K562 (cell line): ENCODE data around the gene ROR2. TPM values are rescaled to one million over a fixed set of nuclear protein-coding genes. Genes with fewer than 3 reads are reported as not detected.
A peak's percentile ranks its signal among the peaks of the same experiment; 100 is the strongest.

ENCODE experiments used
- ARNT ChIP-seq, 2 experiments: fragments of 450-650 bp; IDR thresholded peaks; 2 replicates each; pipeline ENCODE4 v1.6.1; 2016; ENCODE audit warnings: mild to moderate bottlenecking in 1 of 2
- BCL6 ChIP-seq: fragments of 250-450 bp; sonication (Bioruptor Pico); IDR thresholded peaks from 2 replicates; pipeline ENCODE4 v1.4.0; 2020
- BRF1 ChIP-seq: IDR thresholded peaks from 3 replicates; pipeline ENCODE4 v1.6.1; 2011; ENCODE audit warnings: borderline replicate concordance, mild to moderate bottlenecking; ENCODE audit not compliant: insufficient read length; ENCODE audit errors: extremely low read depth
- CHD1 ChIP-seq: fragments of 200-600 bp; sonication (generic); IDR thresholded peaks from one replicate; pipeline ENCODE4 v1.6.1; 2012; ENCODE audit warnings: mild to moderate bottlenecking, moderate library complexity, low read length, inconsistent platforms
- NCOA1 ChIP-seq: fragments of 450-650 bp; IDR thresholded peaks from 2 replicates; pipeline ENCODE4 v1.6.1; 2016; ENCODE audit warnings: low read depth
- POLR3A ChIP-seq: IDR thresholded peaks from 2 replicates; pipeline ENCODE4 v1.6.1; 2011; ENCODE audit warnings: borderline replicate concordance, mild to moderate bottlenecking, moderate library complexity; ENCODE audit not compliant: insufficient read length, insufficient read depth; ENCODE audit errors: extremely low read depth
- RBM14 ChIP-seq: fragments of 200-400 bp; formaldehyde crosslinking; IDR thresholded peaks from 2 replicates; pipeline ENCODE4 v1.6.1; 2018; ENCODE audit warnings: low read depth, mild to moderate bottlenecking, low read length, moderate library complexity, borderline replicate concordance; ENCODE audit not compliant: insufficient read depth
- polyA plus RNA-seq, 8 experiments: library from polyadenylated mRNA; depleted of rRNA in 4 of 8; stranded (reverse) in 5 of 8; unstranded in 3 of 8; fragments of >200 nt; fragmentation: Nextera tagmentation in 2 of 8; fragmentation: Illumina TruSeq in 1 of 8; extraction: Ambion mirVana in 2 of 8; extraction: Trizol in 1 of 8; gene quantifications; 2 replicates each; pipeline versions ENCODE4 v1.2.1 to v1.2.3, GENCODE V29; 2011 to 2014; ENCODE audit warnings: inconsistent platforms in 1 of 8, missing spikeins in 1 of 8
- total RNA-seq, 7 experiments: library from RNA; depleted of rRNA in 6 of 7; stranded (reverse); fragments of >200 nt in 6 of 7; fragmentation: Illumina TruSeq in 2 of 7; extraction: Trizol in 2 of 7; gene quantifications; 2 replicates each; pipeline versions ENCODE4 v1.2.1 to v1.2.3, GENCODE V29; 2011 to 2021; ENCODE audit warnings: low replicate concordance in 1 of 7
- TF ChIP-seq, protein P1 (sequence below): sonication (generic); formaldehyde crosslinking; IDR thresholded peaks from 2 replicates; pipeline ENCODE4 v1.8.0; 2023; ENCODE audit warnings: missing genetic modification reagents, mild to moderate bottlenecking, borderline replicate concordance
- TF ChIP-seq, protein P2 (sequence below), 2 experiments: IDR thresholded peaks; 2 replicates each; pipeline ENCODE4 v1.6.1; 2012; ENCODE audit warnings: improper control_type of control experiment in 2 of 2, low read depth in 2 of 2, low read length in 2 of 2, borderline replicate concordance in 1 of 2
- TF ChIP-seq, protein P3 (sequence below): IDR thresholded peaks from 3 replicates; pipeline ENCODE4 v1.6.1; 2011; ENCODE audit warnings: borderline replicate concordance, mild to moderate bottlenecking, moderate library complexity; ENCODE audit not compliant: insufficient read length; ENCODE audit errors: extremely low read depth
- TF ChIP-seq, protein P4 (sequence below): fragments of 250-450 bp; sonication (Bioruptor Pico); IDR thresholded peaks from 2 replicates; pipeline ENCODE4 v1.8.0; 2022; ENCODE audit warnings: inconsistent platforms
- TF ChIP-seq, protein P5 (sequence below): sonication (generic); IDR thresholded peaks from 2 replicates; pipeline ENCODE4 v1.6.1; 2016

The ROR2 gene
- total and polyA plus RNA-seq, 9 of the 15 experiments (the other 6 are each of a cell fraction or from before 2014, with no cell fraction given): 5.6 to 33.8 (median 15.3) TPM

DNA sequence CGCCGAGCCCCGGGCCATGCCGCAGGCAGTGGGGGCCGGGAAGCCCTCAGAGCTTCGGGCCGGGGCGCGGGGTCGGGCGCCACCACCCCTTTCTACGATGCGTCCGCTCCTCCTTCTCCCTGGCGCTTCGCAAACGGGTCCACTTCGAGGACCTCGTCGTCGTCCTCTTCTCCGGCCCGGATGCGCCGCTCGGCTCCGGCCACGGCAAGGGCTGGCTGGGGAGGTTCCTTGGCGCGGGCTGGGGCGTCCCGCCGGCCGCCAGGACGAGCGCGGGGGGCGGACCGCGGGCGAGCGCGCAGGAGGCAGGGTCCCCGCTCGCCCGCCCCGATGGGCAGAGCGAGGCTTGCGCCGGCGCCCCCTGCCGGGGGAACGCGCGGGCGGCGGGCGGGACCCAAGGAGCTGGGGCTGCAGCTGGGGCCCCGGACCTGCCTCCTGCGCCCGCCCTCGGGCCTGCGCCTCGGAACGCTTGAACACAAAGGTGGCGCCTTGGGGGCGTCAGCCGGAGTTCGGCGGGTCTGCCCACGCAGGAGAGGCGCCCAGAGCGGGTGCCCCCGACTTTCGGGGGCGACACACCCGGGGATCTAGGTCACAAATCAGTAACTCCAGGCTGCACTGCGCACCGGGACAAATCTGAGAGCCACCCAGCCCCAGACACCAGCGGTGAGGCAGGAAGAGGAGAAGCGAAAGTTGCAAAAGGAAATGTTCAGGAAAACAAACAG is at the start of gene ROR2 (continued):
- TF ChIP-seq, protein P1, sequence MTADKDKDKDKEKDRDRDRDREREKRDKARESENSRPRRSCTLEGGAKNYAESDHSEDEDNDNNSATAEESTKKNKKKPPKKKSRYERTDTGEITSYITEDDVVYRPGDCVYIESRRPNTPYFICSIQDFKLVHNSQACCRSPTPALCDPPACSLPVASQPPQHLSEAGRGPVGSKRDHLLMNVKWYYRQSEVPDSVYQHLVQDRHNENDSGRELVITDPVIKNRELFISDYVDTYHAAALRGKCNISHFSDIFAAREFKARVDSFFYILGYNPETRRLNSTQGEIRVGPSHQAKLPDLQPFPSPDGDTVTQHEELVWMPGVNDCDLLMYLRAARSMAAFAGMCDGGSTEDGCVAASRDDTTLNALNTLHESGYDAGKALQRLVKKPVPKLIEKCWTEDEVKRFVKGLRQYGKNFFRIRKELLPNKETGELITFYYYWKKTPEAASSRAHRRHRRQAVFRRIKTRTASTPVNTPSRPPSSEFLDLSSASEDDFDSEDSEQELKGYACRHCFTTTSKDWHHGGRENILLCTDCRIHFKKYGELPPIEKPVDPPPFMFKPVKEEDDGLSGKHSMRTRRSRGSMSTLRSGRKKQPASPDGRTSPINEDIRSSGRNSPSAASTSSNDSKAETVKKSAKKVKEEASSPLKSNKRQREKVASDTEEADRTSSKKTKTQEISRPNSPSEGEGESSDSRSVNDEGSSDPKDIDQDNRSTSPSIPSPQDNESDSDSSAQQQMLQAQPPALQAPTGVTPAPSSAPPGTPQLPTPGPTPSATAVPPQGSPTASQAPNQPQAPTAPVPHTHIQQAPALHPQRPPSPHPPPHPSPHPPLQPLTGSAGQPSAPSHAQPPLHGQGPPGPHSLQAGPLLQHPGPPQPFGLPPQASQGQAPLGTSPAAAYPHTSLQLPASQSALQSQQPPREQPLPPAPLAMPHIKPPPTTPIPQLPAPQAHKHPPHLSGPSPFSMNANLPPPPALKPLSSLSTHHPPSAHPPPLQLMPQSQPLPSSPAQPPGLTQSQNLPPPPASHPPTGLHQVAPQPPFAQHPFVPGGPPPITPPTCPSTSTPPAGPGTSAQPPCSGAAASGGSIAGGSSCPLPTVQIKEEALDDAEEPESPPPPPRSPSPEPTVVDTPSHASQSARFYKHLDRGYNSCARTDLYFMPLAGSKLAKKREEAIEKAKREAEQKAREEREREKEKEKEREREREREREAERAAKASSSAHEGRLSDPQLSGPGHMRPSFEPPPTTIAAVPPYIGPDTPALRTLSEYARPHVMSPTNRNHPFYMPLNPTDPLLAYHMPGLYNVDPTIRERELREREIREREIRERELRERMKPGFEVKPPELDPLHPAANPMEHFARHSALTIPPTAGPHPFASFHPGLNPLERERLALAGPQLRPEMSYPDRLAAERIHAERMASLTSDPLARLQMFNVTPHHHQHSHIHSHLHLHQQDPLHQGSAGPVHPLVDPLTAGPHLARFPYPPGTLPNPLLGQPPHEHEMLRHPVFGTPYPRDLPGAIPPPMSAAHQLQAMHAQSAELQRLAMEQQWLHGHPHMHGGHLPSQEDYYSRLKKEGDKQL: no peak
- no peak for TF ChIP-seq POLR3A
- TF ChIP-seq, protein P2, sequence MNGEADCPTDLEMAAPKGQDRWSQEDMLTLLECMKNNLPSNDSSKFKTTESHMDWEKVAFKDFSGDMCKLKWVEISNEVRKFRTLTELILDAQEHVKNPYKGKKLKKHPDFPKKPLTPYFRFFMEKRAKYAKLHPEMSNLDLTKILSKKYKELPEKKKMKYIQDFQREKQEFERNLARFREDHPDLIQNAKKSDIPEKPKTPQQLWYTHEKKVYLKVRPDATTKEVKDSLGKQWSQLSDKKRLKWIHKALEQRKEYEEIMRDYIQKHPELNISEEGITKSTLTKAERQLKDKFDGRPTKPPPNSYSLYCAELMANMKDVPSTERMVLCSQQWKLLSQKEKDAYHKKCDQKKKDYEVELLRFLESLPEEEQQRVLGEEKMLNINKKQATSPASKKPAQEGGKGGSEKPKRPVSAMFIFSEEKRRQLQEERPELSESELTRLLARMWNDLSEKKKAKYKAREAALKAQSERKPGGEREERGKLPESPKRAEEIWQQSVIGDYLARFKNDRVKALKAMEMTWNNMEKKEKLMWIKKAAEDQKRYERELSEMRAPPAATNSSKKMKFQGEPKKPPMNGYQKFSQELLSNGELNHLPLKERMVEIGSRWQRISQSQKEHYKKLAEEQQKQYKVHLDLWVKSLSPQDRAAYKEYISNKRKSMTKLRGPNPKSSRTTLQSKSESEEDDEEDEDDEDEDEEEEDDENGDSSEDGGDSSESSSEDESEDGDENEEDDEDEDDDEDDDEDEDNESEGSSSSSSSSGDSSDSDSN (IDR thresholded peaks at IDR 0.05; ENCODE audit: borderline replicate concordance in 1 of 2, low read depth in 2 of 2, low read length in 2 of 2): peak; percentile 47 to 86; a peak in 2 of 4 replicates
- TF ChIP-seq, protein P3, sequence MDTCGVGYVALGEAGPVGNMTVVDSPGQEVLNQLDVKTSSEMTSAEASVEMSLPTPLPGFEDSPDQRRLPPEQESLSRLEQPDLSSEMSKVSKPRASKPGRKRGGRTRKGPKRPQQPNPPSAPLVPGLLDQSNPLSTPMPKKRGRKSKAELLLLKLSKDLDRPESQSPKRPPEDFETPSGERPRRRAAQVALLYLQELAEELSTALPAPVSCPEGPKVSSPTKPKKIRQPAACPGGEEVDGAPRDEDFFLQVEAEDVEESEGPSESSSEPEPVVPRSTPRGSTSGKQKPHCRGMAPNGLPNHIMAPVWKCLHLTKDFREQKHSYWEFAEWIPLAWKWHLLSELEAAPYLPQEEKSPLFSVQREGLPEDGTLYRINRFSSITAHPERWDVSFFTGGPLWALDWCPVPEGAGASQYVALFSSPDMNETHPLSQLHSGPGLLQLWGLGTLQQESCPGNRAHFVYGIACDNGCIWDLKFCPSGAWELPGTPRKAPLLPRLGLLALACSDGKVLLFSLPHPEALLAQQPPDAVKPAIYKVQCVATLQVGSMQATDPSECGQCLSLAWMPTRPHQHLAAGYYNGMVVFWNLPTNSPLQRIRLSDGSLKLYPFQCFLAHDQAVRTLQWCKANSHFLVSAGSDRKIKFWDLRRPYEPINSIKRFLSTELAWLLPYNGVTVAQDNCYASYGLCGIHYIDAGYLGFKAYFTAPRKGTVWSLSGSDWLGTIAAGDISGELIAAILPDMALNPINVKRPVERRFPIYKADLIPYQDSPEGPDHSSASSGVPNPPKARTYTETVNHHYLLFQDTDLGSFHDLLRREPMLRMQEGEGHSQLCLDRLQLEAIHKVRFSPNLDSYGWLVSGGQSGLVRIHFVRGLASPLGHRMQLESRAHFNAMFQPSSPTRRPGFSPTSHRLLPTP: no peak
- TF ChIP-seq, protein P4, sequence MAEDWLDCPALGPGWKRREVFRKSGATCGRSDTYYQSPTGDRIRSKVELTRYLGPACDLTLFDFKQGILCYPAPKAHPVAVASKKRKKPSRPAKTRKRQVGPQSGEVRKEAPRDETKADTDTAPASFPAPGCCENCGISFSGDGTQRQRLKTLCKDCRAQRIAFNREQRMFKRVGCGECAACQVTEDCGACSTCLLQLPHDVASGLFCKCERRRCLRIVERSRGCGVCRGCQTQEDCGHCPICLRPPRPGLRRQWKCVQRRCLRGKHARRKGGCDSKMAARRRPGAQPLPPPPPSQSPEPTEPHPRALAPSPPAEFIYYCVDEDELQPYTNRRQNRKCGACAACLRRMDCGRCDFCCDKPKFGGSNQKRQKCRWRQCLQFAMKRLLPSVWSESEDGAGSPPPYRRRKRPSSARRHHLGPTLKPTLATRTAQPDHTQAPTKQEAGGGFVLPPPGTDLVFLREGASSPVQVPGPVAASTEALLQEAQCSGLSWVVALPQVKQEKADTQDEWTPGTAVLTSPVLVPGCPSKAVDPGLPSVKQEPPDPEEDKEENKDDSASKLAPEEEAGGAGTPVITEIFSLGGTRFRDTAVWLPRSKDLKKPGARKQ (CRISPR knock-in tag): no peak
- TF ChIP-seq BRF1: no peak
- TF ChIP-seq ARNT (IDR thresholded peaks at IDR 0.05): no peak
- TF ChIP-seq CHD1: no peak
- TF ChIP-seq BCL6 (CRISPR knock-in tag): no peak
- TF ChIP-seq, protein P5, sequence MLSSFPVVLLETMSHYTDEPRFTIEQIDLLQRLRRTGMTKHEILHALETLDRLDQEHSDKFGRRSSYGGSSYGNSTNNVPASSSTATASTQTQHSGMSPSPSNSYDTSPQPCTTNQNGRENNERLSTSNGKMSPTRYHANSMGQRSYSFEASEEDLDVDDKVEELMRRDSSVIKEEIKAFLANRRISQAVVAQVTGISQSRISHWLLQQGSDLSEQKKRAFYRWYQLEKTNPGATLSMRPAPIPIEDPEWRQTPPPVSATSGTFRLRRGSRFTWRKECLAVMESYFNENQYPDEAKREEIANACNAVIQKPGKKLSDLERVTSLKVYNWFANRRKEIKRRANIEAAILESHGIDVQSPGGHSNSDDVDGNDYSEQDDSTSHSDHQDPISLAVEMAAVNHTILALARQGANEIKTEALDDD: no peak
- TF ChIP-seq NCOA1: no peak
- TF ChIP-seq RBM14: no peak
